Suprapubic skin (tissue), 4 donors: ENCODE results near the gene KCNAB2. TPM values are rescaled to one million over a fixed set of nuclear protein-coding genes. Genes with fewer than 3 reads are reported as not detected.

Experiments used
- DNase-seq, 2 donors: peaks; one replicate each; pipeline ENCODE4 v3.0.0-alpha.2; 2019; ENCODE audit warnings: low spot score in 2 of 2
- H3K27ac ChIP-seq: fragments of 200-600 bp; sonication (generic); one replicate; pipeline ENCODE4 v1.5.1; 2019
- H3K27me3 ChIP-seq: fragments of 200-600 bp; sonication (generic); one replicate; pipeline ENCODE4 v1.5.1; 2019
- H3K36me3 ChIP-seq: fragments of 200-600 bp; sonication (generic); one replicate; pipeline ENCODE4 v1.5.1; 2019
- H3K4me1 ChIP-seq: fragments of 200-600 bp; sonication (generic); one replicate; pipeline ENCODE4 v1.5.1; 2019
- H3K4me3 ChIP-seq: fragments of 200-600 bp; sonication (generic); one replicate; pipeline ENCODE4 v1.5.1; 2019; ENCODE audit warnings: mild to moderate bottlenecking
- H3K9me3 ChIP-seq: fragments of 200-600 bp; sonication (generic); one replicate; pipeline ENCODE4 v1.5.1; 2019
- EP300 ChIP-seq: sonication (generic); formaldehyde crosslinking; IDR thresholded peaks from one replicate; pipeline ENCODE4 v1.6.1; 2017; ENCODE audit warnings: antibody characterized with exemption
- POLR2A ChIP-seq, 2 donors: fragments of 450-650 bp; IDR thresholded peaks; one replicate each; pipeline ENCODE4 v1.6.1; 2017; ENCODE audit warnings: antibody characterized with exemption in 2 of 2, mild to moderate bottlenecking in 2 of 2, moderate library complexity in 2 of 2
- POLR2AphosphoS5 ChIP-seq, 3 donors: sonication (generic); formaldehyde crosslinking; IDR thresholded peaks; one replicate each; pipeline ENCODE4 v1.6.1; 2017; ENCODE audit warnings: antibody characterized with exemption in 3 of 3
- whole genome bisulfite sequencing: methylation state at CpG from one replicate; pipeline ENCODE4 v1.1.5; 2018; 5-methylcytosine and 5-hydroxymethylcytosine counted together
- total RNA-seq, 4 donors: library from RNA; depleted of rRNA; stranded (reverse); fragments of >200 nt; gene quantifications; one replicate each; pipeline ENCODE4 v1.1.0, GENCODE V29; 2016
- TF ChIP-seq, protein P1 (sequence below), 2 donors: fragments of 200-600 bp in 1 of 2; fragments of 450-650 bp in 1 of 2; sonication (generic) in 1 of 2; IDR thresholded peaks; one replicate each; pipeline ENCODE4 v1.5.1; 2016 to 2019; ENCODE audit warnings: antibody characterized with exemption in 2 of 2, mild to moderate bottlenecking in 1 of 2, moderate library complexity in 1 of 2

Gene KCNAB2
- total RNA-seq, 4 donors from 2014 or later, result 13.3 to 17.5 (median 16.2) TPM

DNA sequence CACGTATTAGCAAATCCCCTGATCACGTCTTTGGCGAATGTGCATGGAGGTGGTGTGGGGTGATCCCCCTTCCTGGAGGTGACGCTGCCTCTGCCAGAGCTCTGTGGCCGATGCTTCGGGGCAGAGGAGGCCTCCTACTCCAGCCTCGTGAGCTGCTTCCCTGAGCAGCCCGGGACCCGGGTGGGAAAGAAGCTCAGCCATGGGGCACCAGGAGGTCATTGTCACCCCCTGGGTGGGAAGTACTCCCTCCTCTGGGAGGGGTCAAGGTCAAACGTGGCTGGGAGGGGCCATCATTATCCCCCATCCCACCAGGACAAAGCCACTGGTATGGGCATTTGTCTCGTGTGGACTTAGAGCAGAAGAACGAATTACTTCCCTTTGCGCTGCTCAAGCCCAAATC lies 40.7 kb downstream of the KCNAB2 start:
- DNase-seq, result no peak
- Histone ChIP-seq H3K27ac (no peak overlapping the region), H3K27me3 (no peaks in the 10 kb centered on the region), H3K4me3 (no peak overlapping the region), H3K36me3 (no peaks in the 10 kb centered on the region), H3K4me1 (peaks cover 22% of the 10 kb centered on the region), H3K9me3 (no peaks in the 10 kb centered on the region)
- TF ChIP-seq, protein P1, sequence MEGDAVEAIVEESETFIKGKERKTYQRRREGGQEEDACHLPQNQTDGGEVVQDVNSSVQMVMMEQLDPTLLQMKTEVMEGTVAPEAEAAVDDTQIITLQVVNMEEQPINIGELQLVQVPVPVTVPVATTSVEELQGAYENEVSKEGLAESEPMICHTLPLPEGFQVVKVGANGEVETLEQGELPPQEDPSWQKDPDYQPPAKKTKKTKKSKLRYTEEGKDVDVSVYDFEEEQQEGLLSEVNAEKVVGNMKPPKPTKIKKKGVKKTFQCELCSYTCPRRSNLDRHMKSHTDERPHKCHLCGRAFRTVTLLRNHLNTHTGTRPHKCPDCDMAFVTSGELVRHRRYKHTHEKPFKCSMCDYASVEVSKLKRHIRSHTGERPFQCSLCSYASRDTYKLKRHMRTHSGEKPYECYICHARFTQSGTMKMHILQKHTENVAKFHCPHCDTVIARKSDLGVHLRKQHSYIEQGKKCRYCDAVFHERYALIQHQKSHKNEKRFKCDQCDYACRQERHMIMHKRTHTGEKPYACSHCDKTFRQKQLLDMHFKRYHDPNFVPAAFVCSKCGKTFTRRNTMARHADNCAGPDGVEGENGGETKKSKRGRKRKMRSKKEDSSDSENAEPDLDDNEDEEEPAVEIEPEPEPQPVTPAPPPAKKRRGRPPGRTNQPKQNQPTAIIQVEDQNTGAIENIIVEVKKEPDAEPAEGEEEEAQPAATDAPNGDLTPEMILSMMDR (IDR thresholded peaks at IDR 0.05), result no peak
- TF ChIP-seq EP300 (no peak), POLR2A (IDR thresholded peaks at IDR 0.05) (no peak), POLR2AphosphoS5 (IDR thresholded peaks at IDR 0.05) (no peak)
- WGBS, result 74% methylated on average over 10 of the region's 13 CpGs

DNA sequence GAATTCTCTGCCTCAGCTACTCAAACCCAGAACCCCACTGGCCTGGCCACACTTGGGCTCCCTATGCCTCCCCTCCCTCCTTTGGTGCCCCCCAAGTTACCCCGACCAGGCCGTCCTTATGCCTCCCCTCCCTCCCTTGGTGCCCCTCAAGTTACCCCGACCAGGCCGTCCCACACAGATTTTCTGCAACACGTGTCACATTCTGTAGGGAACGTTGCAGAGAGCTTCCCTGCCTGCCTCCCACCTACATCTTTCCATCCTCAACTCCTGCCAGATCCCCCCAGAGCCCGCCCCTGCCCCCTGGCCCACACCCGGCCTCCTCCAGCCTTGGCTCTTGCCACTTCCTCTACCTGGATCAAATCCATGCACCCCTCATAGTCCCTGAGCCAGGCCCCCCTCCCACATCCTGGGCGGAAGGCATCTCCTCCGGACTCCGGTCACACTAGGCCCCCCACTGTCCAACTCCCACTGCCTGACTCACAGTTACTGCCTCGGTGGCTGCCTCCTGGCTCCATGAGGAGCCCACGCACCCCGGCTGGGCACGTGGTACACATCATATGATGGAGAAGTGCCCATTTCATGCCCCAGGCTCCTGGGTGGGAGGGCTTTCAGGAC lies 41.2 kb downstream of the KCNAB2 start:
- H3K27me3 ChIP-seq, result no peaks in the 10 kb centered on the region

DNA sequence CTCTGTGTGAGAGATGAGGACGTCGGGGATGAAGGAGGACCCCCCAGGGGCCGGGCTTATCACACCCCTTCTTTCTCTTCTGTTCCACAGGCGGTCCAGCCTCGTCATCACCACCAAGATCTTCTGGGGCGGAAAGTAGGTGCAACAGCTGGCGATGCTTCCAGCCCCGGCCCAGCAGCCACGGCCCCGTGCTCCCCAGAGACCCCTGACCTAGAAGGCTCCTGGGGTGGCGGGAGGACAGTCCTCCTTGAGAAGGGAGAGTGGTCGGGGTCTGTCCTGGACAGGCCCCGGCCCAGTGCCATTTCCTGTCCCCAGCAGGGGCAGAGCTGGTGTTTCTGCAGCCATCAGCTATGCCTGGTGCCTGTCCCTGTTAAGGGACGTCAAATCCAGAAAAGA lies 41.7 kb downstream of the KCNAB2 start:
- H3K27me3 ChIP-seq, result no peaks in the 10 kb centered on the region
- TF ChIP-seq, protein P1 (IDR thresholded peaks at IDR 0.05), result no peak
- TF ChIP-seq POLR2A (IDR thresholded peaks at IDR 0.05) (no peak), POLR2AphosphoS5 (IDR thresholded peaks at IDR 0.05) (no peak), EP300 (no peak)
- no peak for DNase-seq
- no peak overlapping the region for H3K27ac ChIP-seq
- H3K4me1 ChIP-seq, result peaks cover 15% of the 10 kb centered on the region
- H3K36me3 ChIP-seq, result no peaks in the 10 kb centered on the region
- no peaks in the 10 kb centered on the region for H3K9me3 ChIP-seq
- WGBS, result 90% methylated on average over 11 of the region's 14 CpGs
- H3K4me3 ChIP-seq, result no peak overlapping the region

More for the DNA sequence above, 41.2 kb downstream of the KCNAB2 start:
- Histone ChIP-seq H3K9me3 (no peaks in the 10 kb centered on the region), H3K4me3 (no peak overlapping the region), H3K4me1 (peaks cover 19% of the 10 kb centered on the region), H3K36me3 (no peaks in the 10 kb centered on the region), H3K27ac (no peak overlapping the region)
- TF ChIP-seq POLR2A (IDR thresholded peaks at IDR 0.05), result no peak
- TF ChIP-seq POLR2AphosphoS5 (IDR thresholded peaks at IDR 0.05), result no peak
- TF ChIP-seq, protein P1 (IDR thresholded peaks at IDR 0.05), result no peak
- no peak for DNase-seq
- WGBS, result 74% methylated on average over 14 of the region's 15 CpGs

DNA sequence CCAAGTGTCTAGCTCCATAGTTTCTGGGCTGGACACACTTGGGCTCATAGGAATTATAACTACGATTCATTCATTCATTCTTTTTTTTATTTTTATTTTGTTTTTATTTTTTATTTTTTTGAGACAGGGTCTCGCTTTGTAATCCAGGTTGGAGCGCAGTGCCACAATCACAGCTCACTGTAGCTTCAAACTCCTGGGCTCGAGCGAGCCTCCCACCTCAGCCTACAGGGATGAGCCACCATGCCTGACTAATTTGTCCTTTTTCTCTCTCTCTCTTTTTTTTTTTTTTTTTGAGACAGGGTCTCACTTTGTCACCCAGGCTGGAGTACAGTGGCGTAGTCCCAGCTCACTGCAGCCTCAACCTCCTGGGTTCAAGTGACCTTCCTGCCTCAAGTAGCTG lies 42.3 kb downstream of the KCNAB2 start:
- no peak overlapping the region for H3K27ac ChIP-seq
- H3K9me3 ChIP-seq, result no peaks in the 10 kb centered on the region
- 97% methylated on average over 6 of the region's 6 CpGs for WGBS
- TF ChIP-seq, protein P1 (IDR thresholded peaks at IDR 0.05), result no peak
- TF ChIP-seq EP300, result no peak
- no peaks in the 10 kb centered on the region for H3K27me3 ChIP-seq
- H3K4me3 ChIP-seq, result no peak overlapping the region
- H3K4me1 ChIP-seq, result peaks cover 11% of the 10 kb centered on the region
- H3K36me3 ChIP-seq, result no peaks in the 10 kb centered on the region
- DNase-seq, result no peak

DNA sequence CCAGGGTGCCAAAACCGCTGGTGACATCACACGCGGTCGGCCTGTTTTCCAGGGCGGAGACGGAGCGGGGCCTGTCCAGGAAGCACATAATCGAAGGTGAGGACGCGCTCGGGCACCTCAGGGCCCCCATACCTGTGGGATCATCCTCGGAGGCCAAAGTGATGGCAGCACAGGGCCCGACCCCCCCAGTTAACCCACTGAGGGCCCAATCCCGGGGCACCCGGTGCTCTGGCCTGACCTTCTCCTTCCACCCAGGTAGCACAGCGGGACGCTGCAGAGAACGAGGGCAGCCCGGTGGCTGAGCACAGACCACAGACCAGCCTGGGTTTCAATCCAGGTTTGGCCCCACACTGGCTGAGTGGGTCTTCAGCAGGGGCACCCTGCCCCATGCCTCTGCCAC lies 43.3 kb downstream of the KCNAB2 start:
- TF ChIP-seq POLR2AphosphoS5 (IDR thresholded peaks at IDR 0.05), result no peak
- no peak for TF ChIP-seq EP300
- no peak for TF ChIP-seq POLR2A (IDR thresholded peaks at IDR 0.05)
- TF ChIP-seq, protein P1 (IDR thresholded peaks at IDR 0.05), result no peak
- Histone ChIP-seq H3K4me1 (peaks cover 3% of the 10 kb centered on the region), H3K27ac (no peak overlapping the region), H3K36me3 (no peaks in the 10 kb centered on the region), H3K9me3 (no peaks in the 10 kb centered on the region), H3K27me3 (no peaks in the 10 kb centered on the region), H3K4me3 (no peak overlapping the region)
- no peak for DNase-seq
- WGBS, result 82% methylated on average over 13 of the region's 19 CpGs
